Neuron (in vitro differentiated cells): Measurements from ENCODE around the gene COX6B2.

Experiments
- H2AFZ ChIP-seq: one replicate; pipeline ENCODE4 v1.6.1; 2013; ENCODE audit warnings: low read depth, mild to moderate bottlenecking, inconsistent platforms, low read length, moderate library complexity
- H3K27me3 ChIP-seq: one replicate; pipeline ENCODE4 v1.6.1; 2013; ENCODE audit warnings: low read length; ENCODE audit not compliant: insufficient read depth
- H3K36me3 ChIP-seq: one replicate; pipeline ENCODE4 v1.6.1; 2013; ENCODE audit warnings: low read length; ENCODE audit not compliant: insufficient read depth
- H3K4me1 ChIP-seq: one replicate; pipeline ENCODE4 v1.6.1; 2013; ENCODE audit warnings: low read length; ENCODE audit not compliant: insufficient read depth
- H3K4me3 ChIP-seq: 2 replicates; pipeline ENCODE4 v1.5.1; 2013; ENCODE audit warnings: mild to moderate bottlenecking, low read length, moderate library complexity
- H3K9me3 ChIP-seq: one replicate; pipeline ENCODE4 v1.6.1; 2013; ENCODE audit warnings: low read length

Gene COX6B2

GRCh38 chr19:55303477-55303876, 51.0 kb downstream of the COX6B2 start:
- H3K4me3 ChIP-seq, result no peak overlapping the region
- H3K27me3 ChIP-seq, result no peaks in the 10 kb centered on the region
- peaks cover 72% of the 10 kb centered on the region for H3K36me3 ChIP-seq
- peaks cover 2% of the 10 kb centered on the region for H3K9me3 ChIP-seq
- peaks cover 15% of the 10 kb centered on the region for H3K4me1 ChIP-seq
- no peak overlapping the region for H2AFZ ChIP-seq

- H3K4me1 ChIP-seq, result peaks cover 15% of the 10 kb centered on the region
- H3K27me3 ChIP-seq, result no peaks in the 10 kb centered on the region
- H3K4me3 ChIP-seq, result no peak overlapping the region
- peaks cover 2% of the 10 kb centered on the region for H3K9me3 ChIP-seq
- no peak overlapping the region for H2AFZ ChIP-seq
- H3K36me3 ChIP-seq, result peaks cover 69% of the 10 kb centered on the region
Observed at GRCh38 chr19:55302318-55302703, 52.2 kb downstream of the COX6B2 start.

GRCh38 chr19:55301459-55302317, 52.8 kb downstream of the COX6B2 start:
- Histone ChIP-seq H3K36me3 (peaks cover 65% of the 10 kb centered on the region), H3K4me3 (no peak overlapping the region), H3K4me1 (peaks cover 15% of the 10 kb centered on the region), H3K9me3 (peaks cover under 1% of the 10 kb centered on the region), H3K27me3 (no peaks in the 10 kb centered on the region), H2AFZ (no peak overlapping the region)

- peaks cover 63% of the 10 kb centered on the region for H3K36me3 ChIP-seq
- no peak overlapping the region for H3K4me3 ChIP-seq
- H2AFZ ChIP-seq, result no peak overlapping the region
- H3K9me3 ChIP-seq, result no peaks in the 10 kb centered on the region
- H3K27me3 ChIP-seq, result no peaks in the 10 kb centered on the region
- peaks cover 15% of the 10 kb centered on the region for H3K4me1 ChIP-seq
Observed at GRCh38 chr19:55300886-55301458, 53.5 kb downstream of the COX6B2 start.

- no peak overlapping the region for H3K4me3 ChIP-seq
Observed at GRCh38 chr19:55299991-55300390, 54.5 kb downstream of the COX6B2 start.

More at GRCh38 chr19:55299991-55300390, 54.5 kb downstream of the COX6B2 start:
- Histone ChIP-seq H3K27me3 (no peaks in the 10 kb centered on the region), H3K9me3 (no peaks in the 10 kb centered on the region), H3K4me1 (peaks cover 15% of the 10 kb centered on the region), H2AFZ (no peak overlapping the region), H3K36me3 (peaks cover 63% of the 10 kb centered on the region)
